Measurements from ENCODE around the gene DAGLA.
A peak's percentile ranks its signal among the peaks of the same experiment; 100 is the strongest.

DAGLA gene

DNA sequence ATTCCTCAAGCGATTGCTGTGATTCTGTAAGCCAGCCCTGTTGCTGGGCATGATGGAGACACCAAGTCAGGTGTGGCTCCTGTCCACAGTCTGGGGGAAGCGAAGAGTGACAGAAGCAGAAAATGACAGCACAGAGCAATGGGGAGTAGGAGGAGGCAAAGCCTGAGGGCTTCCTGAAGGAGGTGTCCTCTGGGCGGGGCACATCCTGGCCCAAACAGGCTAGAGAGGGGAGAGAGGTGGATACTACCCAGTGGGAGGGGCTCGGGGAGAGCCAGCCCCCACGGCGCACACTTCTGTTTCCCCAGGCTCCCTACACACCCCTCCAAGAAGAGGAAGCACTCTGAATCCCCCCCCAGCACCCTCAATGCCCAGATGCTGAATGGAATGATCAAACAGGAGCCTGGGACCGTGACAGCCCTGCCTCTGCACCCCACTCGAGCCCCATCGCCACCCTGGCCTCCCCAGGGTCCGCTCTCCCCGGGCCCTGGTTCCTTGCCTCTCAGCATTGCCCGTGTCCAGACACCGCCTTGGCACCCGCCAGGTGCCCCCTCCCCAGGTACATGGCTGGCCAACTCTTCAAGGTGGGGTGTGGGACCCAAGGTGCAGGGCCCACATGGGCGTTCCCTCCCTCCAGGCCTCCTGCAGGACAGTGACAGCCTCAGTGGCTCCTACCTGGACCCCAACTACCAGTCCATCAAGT lies 91.2 kb downstream of the DAGLA start:
- TF ChIP-seq TAF1 (IDR thresholded peaks at IDR 0.05; ENCODE audit: low read depth, low read length) (no peak), PAX5 (IDR thresholded peaks at IDR 0.05; ENCODE audit: insufficient read depth, low read length, severe bottlenecking) (no peak), POLR2AphosphoS5 (IDR thresholded peaks at IDR 0.05; ENCODE audit: low read depth, low read length) (no peak), POU2F2 (IDR thresholded peaks at IDR 0.05; ENCODE audit: low read depth, low read length) (no peak), SPI1 (IDR thresholded peaks at IDR 0.05; ENCODE audit: low read depth, low read length) (no peak), POLR2A (IDR thresholded peaks at IDR 0.05; ENCODE audit: low read depth, low read length) (no peak)
- DNase-seq (ENCODE audit: insufficient read length, low spot score), result no peak
- FAIRE-seq, result no peak

DNA sequence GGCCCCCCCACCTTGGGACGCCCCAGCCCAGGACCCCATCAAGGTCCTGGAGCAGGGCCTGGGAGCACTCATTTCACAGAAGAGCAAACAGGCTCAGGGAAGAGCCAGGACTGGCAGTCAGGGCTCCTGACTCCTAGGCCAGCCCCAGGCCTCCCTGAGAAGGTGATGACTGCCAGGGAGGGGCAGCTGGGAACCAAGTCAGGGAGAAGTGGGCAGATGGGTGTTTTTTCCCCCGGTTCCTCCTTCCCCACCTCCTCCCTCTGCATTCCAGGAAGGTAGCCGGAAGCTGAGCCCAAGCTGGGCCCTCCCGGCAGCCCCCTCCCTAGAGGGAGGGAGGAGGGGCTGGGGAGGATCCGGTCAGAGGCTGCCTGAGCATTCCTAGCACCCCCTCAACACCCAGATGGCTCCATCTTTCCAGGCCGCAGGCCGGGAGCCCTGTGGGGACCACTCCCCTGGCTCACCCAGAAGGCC lies 91.8 kb downstream of the DAGLA start:
- DNase-seq (ENCODE audit: insufficient read length, low spot score), result no peak
- no peak for FAIRE-seq
- no peak for TF ChIP-seq SPI1 (IDR thresholded peaks at IDR 0.05; ENCODE audit: low read depth, low read length)
- no peak for TF ChIP-seq POLR2AphosphoS5 (IDR thresholded peaks at IDR 0.05; ENCODE audit: low read depth, low read length)
- no peak for TF ChIP-seq POU2F2 (IDR thresholded peaks at IDR 0.05; ENCODE audit: low read depth, low read length)
- TF ChIP-seq PAX5 (IDR thresholded peaks at IDR 0.05; ENCODE audit: insufficient read depth, low read length, severe bottlenecking), result no peak
- TF ChIP-seq TAF1 (IDR thresholded peaks at IDR 0.05; ENCODE audit: low read depth, low read length), result no peak
- no peak for TF ChIP-seq POLR2A (IDR thresholded peaks at IDR 0.05; ENCODE audit: low read depth, low read length)

DNA sequence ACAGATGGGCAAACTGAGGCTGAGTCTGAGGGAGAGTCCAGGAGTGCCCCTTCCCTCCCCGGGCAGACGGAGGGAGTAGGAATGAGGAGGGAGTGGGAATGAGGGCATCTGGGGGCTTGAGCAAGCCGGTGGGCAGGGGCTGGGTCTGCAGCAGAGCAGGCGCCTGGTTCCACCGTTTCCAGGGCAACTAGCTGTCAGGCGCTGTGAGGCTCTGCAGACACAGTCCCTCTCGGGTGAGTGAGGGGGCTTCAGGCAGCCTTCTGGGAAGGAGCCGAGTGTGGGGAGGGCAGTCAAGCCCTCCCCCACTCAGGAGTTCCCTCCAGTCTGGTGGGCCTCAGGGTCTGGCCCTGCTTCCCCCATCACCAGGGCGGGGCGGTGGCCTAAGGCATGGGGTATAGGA lies 93.2 kb downstream of the DAGLA start:
- DNase-seq (ENCODE audit: insufficient read length, low spot score) (no peak), FAIRE-seq (no peak)
- TF ChIP-seq PAX5 (IDR thresholded peaks at IDR 0.05; ENCODE audit: insufficient read depth, low read length, severe bottlenecking), result no peak

DNA sequence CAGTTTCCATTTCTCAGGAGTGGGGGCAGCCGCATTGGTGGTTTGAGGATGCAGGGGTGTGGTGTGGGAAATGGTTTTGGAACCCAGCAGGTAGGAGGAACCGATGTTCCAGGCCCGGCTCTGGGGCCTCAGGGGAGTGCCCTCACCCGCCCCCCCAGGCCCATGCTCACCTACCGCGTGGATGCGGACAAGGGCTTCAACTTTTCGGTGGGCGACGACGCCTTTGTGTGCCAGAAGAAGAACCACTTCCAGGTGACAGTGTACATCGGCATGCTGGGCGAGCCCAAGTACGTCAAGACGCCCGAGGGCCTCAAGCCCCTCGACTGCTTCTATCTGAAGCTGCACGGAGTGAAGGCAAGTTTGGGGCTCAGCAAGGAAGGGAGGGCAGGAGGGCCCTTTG lies 93.6 kb downstream of the DAGLA start:
- no peak for DNase-seq (ENCODE audit: insufficient read length, low spot score)
- FAIRE-seq, result no peak
- no peak for TF ChIP-seq POU2F2 (IDR thresholded peaks at IDR 0.05; ENCODE audit: low read depth, low read length)
- no peak for TF ChIP-seq POLR2AphosphoS5 (IDR thresholded peaks at IDR 0.05; ENCODE audit: low read depth, low read length)
- no peak for TF ChIP-seq POLR2A (IDR thresholded peaks at IDR 0.05; ENCODE audit: low read depth, low read length)
- TF ChIP-seq SPI1 (IDR thresholded peaks at IDR 0.05; ENCODE audit: low read depth, low read length), result no peak
- TF ChIP-seq TAF1 (IDR thresholded peaks at IDR 0.05; ENCODE audit: low read depth, low read length), result no peak
- no peak for TF ChIP-seq PAX5 (IDR thresholded peaks at IDR 0.05; ENCODE audit: insufficient read depth, low read length, severe bottlenecking)

DNA sequence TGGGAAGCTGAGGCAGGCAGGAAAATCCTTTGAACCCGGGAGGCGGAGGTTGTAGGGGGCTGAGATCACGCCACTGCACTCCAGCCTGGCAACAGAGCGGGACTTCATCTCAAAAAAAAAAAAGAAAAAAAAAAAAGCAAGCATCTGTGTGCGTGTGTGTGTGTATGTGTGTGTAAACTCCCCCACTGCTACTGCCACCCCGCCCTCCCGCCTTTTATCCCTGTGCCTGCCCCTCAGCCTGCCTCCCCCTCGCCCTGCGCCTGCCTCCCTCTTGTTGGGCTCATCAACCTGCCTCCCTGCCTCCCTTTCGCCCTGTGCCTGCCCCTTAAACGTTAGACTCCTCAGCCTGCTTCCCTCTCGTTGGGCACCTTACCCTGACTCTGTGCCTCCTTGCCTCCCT lies 94.2 kb downstream of the DAGLA start:
- DNase-seq (ENCODE audit: insufficient read length, low spot score) (no peak), FAIRE-seq (no peak)
- no peak for TF ChIP-seq POLR2AphosphoS5 (IDR thresholded peaks at IDR 0.05; ENCODE audit: low read depth, low read length)
- TF ChIP-seq POLR2A (IDR thresholded peaks at IDR 0.05; ENCODE audit: low read depth, low read length), result no peak
- no peak for TF ChIP-seq TAF1 (IDR thresholded peaks at IDR 0.05; ENCODE audit: low read depth, low read length)
- TF ChIP-seq SPI1 (IDR thresholded peaks at IDR 0.05; ENCODE audit: low read depth, low read length), result no peak
- no peak for TF ChIP-seq POU2F2 (IDR thresholded peaks at IDR 0.05; ENCODE audit: low read depth, low read length)
- TF ChIP-seq PAX5 (IDR thresholded peaks at IDR 0.05; ENCODE audit: insufficient read depth, low read length, severe bottlenecking), result no peak

DNA sequence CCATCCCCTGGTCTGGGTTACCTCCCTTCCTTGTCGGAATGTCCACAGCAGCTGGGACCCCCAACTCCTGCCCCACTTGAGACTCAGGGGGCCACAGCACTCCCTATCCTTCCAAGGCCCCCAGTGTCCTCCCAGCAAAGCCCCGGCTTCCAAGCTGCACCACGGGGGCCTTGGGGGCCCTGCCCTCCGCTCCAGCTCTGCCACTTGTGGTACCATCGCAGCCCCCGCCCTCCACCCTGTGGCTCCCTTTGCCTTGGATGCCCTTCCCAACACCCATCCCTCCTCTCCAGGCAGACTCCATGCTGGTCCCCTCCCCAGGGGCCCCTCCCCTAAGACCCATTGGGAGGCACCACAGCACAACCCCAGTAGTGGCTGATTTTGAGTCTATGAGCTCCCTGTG lies 94.9 kb downstream of the DAGLA start:
- DNase-seq (ENCODE audit: insufficient read length, low spot score) (no peak), FAIRE-seq (no peak)
- TF ChIP-seq TAF1 (IDR thresholded peaks at IDR 0.05; ENCODE audit: low read depth, low read length) (no peak), PAX5 (IDR thresholded peaks at IDR 0.05; ENCODE audit: insufficient read depth, low read length, severe bottlenecking) (no peak), SPI1 (IDR thresholded peaks at IDR 0.05; ENCODE audit: low read depth, low read length) (no peak), POLR2A (IDR thresholded peaks at IDR 0.05; ENCODE audit: low read depth, low read length) (no peak), POLR2AphosphoS5 (IDR thresholded peaks at IDR 0.05; ENCODE audit: low read depth, low read length) (no peak)

DNA sequence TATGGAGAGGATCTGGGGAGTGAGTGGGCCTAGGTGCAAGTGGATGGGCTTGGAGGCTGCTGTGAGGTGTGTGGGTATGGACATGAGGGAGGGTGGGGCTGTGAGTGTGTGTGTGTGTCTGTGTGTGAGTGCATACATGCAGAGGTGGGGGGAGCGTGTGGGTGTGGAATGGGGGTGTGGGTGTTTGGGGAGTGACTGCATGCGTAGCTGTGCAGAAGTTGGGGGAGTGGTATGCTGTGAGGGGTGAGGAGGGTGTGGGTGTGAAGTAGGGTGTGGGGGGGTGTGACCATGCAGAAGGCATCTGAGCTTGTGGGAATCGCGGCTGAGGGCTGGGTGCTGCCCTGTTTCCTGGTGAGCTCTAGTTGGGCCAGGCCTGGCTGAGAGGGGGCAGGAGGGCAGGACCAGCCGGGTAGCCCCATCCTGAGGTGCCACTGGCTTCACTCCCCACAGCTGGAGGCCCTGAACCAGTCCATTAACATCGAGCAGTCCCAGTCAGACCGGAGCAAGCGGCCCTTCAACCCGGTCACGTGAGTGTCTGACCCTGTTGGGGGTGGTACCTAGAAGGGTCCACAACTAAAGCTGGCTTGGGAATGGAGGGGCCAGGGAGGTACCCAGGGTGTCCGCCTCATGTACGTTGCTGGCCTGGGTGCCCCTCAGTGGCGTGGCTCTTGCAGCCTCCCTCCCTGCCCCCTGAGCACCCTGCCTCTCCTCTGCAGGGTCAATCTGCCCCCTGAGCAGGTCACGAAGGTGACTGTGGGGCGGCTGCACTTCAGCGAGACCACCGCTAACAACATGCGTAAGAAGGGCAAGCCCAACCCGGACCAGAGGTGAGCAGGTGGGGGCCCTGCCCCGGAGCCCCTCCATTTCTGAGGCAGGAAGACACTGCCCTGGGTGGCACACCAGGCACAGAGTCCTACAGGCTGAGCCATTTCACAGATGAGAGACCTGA lies 95.7 kb downstream of the DAGLA start:
- FAIRE-seq (no peak), DNase-seq (ENCODE audit: insufficient read length, low spot score) (no peak)
- no peak for TF ChIP-seq PAX5 (IDR thresholded peaks at IDR 0.05; ENCODE audit: insufficient read depth, low read length, severe bottlenecking)
- TF ChIP-seq POU2F2 (IDR thresholded peaks at IDR 0.05; ENCODE audit: low read depth, low read length), result no peak
- TF ChIP-seq TAF1 (IDR thresholded peaks at IDR 0.05; ENCODE audit: low read depth, low read length), result no peak
- TF ChIP-seq SPI1 (IDR thresholded peaks at IDR 0.05; ENCODE audit: low read depth, low read length), result no peak
- TF ChIP-seq POLR2A (IDR thresholded peaks at IDR 0.05; ENCODE audit: low read depth, low read length), result no peak

DNA sequence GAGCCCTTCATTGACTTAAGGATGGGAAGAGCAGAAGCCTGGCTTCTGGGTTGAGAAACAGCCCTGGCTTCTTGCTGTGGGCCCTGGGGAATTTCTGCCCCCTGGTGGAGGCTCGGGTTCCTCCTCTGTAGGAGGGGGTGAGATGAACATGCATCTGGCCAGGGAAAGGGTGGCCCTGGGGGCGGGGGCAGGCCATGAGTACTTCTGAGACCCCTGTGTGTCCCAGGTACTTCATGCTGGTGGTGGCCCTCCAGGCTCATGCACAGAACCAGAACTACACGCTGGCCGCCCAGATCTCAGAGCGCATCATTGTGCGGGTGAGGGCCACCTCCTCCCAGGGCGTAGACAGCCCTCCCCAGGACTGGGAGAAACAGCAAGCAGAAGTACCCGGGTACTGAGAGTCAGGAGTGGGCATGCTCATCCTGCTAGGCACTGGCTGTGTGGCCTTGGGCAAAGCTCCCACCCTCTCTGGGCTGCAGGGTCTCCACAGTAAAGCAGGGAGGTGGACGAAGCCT lies 96.4 kb downstream of the DAGLA start:
- FAIRE-seq, result no peak
- TF ChIP-seq PAX5 (IDR thresholded peaks at IDR 0.05; ENCODE audit: insufficient read depth, low read length, severe bottlenecking) (no peak), POU2F2 (IDR thresholded peaks at IDR 0.05; ENCODE audit: low read depth, low read length) (0 out of 2 replicates have a peak, but pooled peaks have one; percentile 29)
- DNase-seq (ENCODE audit: insufficient read length, low spot score), result peak; percentile 97

DNA sequence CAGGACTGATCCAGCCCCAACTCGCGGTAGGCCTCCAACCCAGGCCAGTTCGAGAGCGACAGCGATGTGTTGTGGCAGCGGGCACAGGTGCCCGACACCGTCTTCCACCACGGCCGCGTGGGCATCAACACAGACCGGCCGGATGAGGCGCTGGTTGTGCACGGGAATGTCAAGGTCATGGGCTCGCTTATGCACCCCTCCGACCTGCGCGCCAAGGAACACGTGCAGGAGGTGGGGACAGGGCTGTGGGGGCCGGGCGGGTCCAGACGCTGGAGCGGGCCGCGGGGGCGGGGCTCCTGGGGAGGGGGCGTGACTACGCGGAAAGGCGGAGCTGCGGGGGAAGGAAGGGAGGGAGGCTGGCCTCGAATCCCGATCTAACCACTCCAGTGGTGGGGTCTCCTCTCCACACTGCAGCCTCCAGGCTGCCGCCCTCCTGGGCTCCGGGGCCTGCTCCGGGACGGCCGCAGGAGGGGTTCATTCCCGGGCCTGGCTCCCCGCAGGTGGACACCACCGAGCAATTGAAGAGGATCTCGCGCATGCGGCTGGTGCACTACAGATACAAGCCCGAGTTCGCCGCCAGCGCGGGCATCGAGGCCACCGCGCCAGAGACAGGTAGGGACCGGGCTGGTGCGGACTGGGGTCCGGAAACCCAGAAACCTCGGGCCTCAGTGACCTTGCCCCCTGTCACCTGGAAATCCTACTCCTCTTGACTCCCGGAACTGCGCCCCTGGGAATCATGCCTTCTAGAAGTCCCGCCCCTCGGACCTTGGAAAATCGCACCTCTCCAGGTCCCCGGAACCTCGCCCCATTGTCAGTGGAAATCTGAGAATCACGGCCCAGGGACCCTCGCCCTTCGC lies 97.3 kb downstream of the DAGLA start:
- peak; percentile 67 for DNase-seq (ENCODE audit: insufficient read length, low spot score)
- TF ChIP-seq PAX5 (IDR thresholded peaks at IDR 0.05; ENCODE audit: insufficient read depth, low read length, severe bottlenecking), result no peak
- no peak for TF ChIP-seq POU2F2 (IDR thresholded peaks at IDR 0.05; ENCODE audit: low read depth, low read length)
- no peak for TF ChIP-seq POLR2A (IDR thresholded peaks at IDR 0.05; ENCODE audit: low read depth, low read length)
- no peak for TF ChIP-seq TAF1 (IDR thresholded peaks at IDR 0.05; ENCODE audit: low read depth, low read length)

More for the DNA sequence above, 97.3 kb downstream of the DAGLA start:
- peak; percentile 81 for FAIRE-seq
